Epithelial cell of proximal tubule (primary cell): ENCODE measurements around the gene MB21D2. TPM values are rescaled to one million over a fixed set of nuclear protein-coding genes. Genes with fewer than 3 reads are reported as not detected.

ENCODE experiments used
- DNase-seq: peaks from one replicate; pipeline ENCODE4 v3.0.0-alpha.2; 2011; ENCODE audit warnings: low read depth
- H3K4me3 ChIP-seq: 2 replicates; pipeline ENCODE4 v1.5.1; 2011; ENCODE audit warnings: low read depth, mild to moderate bottlenecking, low read length
- CTCF ChIP-seq: conservative IDR thresholded peaks from 2 replicates; pipeline ENCODE4 v1.5.1; 2012; ENCODE audit warnings: low read depth, mild to moderate bottlenecking, low read length
- total RNA-seq: library from RNA; depleted of rRNA; stranded (reverse); fragments of >200 nt; gene quantifications from 2 replicates; pipeline ENCODE4 v1.2.3, GENCODE V29; 2015

Gene MB21D2
- total RNA-seq, 1 donor from 2014 or later = 17.7 TPM

DNA sequence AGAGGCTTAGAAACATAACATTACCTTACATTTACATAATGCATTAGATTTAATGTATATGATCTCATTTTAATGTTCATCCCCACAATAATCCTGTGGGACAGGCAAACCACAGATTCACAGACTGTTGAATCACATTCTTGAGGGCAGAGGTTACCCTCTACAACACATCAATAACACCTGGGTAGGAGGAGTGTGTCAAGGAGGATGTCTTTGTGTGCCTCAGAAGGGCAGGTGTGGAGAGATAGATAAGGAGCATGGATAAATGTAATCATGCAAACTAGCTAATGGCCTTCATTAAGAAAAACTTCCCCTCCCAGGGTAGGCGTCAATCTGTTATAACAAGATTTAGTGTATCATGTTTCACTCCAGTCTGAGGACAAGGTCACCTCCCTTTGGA, 12.9 kb upstream of the MB21D2 start:
- no peak for DNase-seq
- no peak overlapping the region for H3K4me3 ChIP-seq
- TF ChIP-seq CTCF = no peak

GRCh38 chr3:192929755-192930547, 12.3 kb upstream of the MB21D2 start:
- no peak overlapping the region for H3K4me3 ChIP-seq
- no peak for DNase-seq
- no peak for TF ChIP-seq CTCF

GRCh38 chr3:192929146-192929545, 11.5 kb upstream of the MB21D2 start:
- no peak for TF ChIP-seq CTCF

GRCh38 chr3:192928720-192929119, 11.1 kb upstream of the MB21D2 start:
- no peak overlapping the region for H3K4me3 ChIP-seq
- DNase-seq = no peak
- no peak for TF ChIP-seq CTCF

More at GRCh38 chr3:192929146-192929545, 11.5 kb upstream of the MB21D2 start:
- DNase-seq = no peak
- H3K4me3 ChIP-seq = no peak overlapping the region

DNA sequence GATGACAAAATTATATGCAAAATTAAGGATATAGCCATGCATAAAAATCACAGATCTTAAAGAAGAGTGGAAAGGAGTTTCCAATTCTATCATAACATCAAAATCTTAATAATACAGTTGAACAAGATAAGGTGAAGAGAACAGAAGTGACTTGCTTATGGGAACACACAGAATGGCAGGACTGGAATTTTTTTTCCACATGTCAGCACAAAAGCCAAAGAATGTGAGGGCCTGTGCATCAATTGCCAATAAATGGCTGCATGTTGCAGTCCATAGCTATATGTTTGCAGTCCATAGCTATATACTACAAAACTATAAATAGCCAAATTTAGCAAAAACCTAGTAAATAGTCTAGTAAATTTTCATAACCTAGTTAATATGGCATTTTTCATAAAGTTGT, 10.4 kb upstream of the MB21D2 start:
- TF ChIP-seq CTCF = no peak
- H3K4me3 ChIP-seq = no peak overlapping the region
- DNase-seq = no peak

DNA sequence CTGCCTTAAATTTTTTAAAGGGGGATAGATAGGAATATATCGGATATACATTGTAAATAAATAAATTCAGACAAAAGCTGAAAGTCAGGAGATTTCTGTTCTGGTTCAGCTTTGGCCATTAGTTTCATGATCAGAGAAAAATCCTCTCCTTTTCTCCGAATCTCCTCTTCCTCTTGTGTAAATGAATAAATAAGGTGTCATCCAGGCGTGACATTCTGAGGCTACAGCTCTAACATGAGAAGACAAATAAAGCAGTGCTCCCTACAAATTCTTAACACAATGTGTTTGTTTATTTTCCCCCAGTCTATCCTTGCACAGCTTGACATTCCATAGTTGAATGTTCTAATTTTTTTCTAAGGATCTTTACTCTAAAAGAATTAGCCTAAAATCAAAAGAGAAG, 9.4 kb upstream of the MB21D2 start:
- no peak overlapping the region for H3K4me3 ChIP-seq
- no peak for TF ChIP-seq CTCF
- DNase-seq = no peak

DNA sequence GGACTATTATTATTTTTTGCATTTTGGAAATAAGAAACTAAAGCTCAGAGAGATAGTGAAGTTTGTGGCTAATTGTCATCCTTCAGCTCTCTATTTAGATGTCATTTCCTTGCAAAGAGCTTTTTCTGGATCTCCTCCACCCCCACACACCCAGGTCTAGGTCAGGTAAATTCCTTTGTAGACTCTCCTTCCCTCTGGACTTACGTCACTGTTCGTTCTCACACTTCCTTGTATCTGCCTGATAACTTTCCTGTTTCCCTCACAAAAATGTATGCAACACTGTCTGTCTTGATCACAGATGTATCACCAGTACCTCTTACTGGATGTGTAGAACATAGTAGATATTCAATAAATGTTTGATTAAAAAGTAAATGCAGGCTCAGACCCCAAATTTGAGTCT, 6.1 kb upstream of the MB21D2 start:
- no peak overlapping the region for H3K4me3 ChIP-seq
- no peak for DNase-seq
- no peak for TF ChIP-seq CTCF
